PC-9 (cell line): ENCODE measurements around the gene NPTN. TPM values are rescaled to one million over a fixed set of nuclear protein-coding genes. Genes with fewer than 3 reads are reported as not detected.
"Not testable (repeated sequence)": the region's sequence is repeated elsewhere in the genome, so short reads cannot be mapped to it uniquely, and the experiment has no call there.

ENCODE experiments used
- BruUV-seq: library from RNA; stranded (reverse); fragments of 400-500 nt; replicated peaks from 2 replicates; lab custom pipeline; 2021; lab: Mats Ljungman, UMichigan
- CTCF ChIA-PET: fragments of 300-600 bp; sonication (Branson Sonifier 250); formaldehyde crosslinking; loops from one replicate; lab custom pipeline; 2022; ENCODE audit warnings: antibody characterized with exemption; lab: Charles Lee
- POLR2A ChIA-PET: fragments of 300-600 bp; sonication (Branson Sonifier 250); formaldehyde crosslinking; loops from one replicate; lab custom pipeline; 2022; ENCODE audit warnings: antibody characterized with exemption; ENCODE audit not compliant: unreplicated experiment; lab: Charles Lee
- DNase-seq, 2 experiments: peaks; one replicate each; pipeline versions ENCODE4 v3.0.0 to v3.0.0-alpha.2; 2015 to 2022; ENCODE audit warnings: mixed read lengths in 1 of 2
- H2AFZ ChIP-seq: fragments of 200-600 bp; sonication (generic); 2 replicates; pipeline ENCODE4 v1.8.1; 2017; ENCODE audit warnings: antibody characterized with exemption
- H3F3A ChIP-seq: fragments of 200-600 bp; sonication (generic); 2 replicates; pipeline ENCODE4 v1.8.1; 2017; ENCODE audit warnings: antibody characterized with exemption, mild to moderate bottlenecking, low read depth; ENCODE audit not compliant: insufficient read depth
- H3K27ac ChIP-seq: fragments of 200-600 bp; sonication (generic); 2 replicates; pipeline ENCODE4 v1.6.1; 2016; ENCODE audit warnings: mixed run types
- H3K27me3 ChIP-seq: fragments of 200-600 bp; sonication (generic); 2 replicates; pipeline ENCODE4 v1.6.1; 2016; ENCODE audit warnings: low read depth, mixed run types; ENCODE audit not compliant: insufficient read depth
- H3K36me3 ChIP-seq: fragments of 200-600 bp; sonication (generic); 2 replicates; pipeline ENCODE4 v1.6.1; 2016; ENCODE audit warnings: low read depth, mixed run types
- H3K4me1 ChIP-seq: fragments of 200-600 bp; sonication (generic); replicated peaks from 2 replicates; pipeline ENCODE4 v1.6.1; 2016; ENCODE audit warnings: mixed run types; ENCODE audit not compliant: insufficient read depth
- H3K4me2 ChIP-seq: fragments of 200-600 bp; sonication (generic); 2 replicates; pipeline ENCODE4 v1.6.1; 2017; ENCODE audit warnings: mixed run types
- H3K4me3 ChIP-seq: fragments of 200-600 bp; sonication (generic); 2 replicates; pipeline ENCODE4 v1.6.1; 2016; ENCODE audit warnings: mixed run types
- H3K79me2 ChIP-seq: fragments of 200-600 bp; sonication (generic); 2 replicates; pipeline ENCODE4 v1.6.1; 2017; ENCODE audit warnings: low read depth, mixed run types
- H3K9me2 ChIP-seq: fragments of 200-600 bp; sonication (generic); 2 replicates; pipeline ENCODE4 v1.8.1; 2017; ENCODE audit warnings: mild to moderate bottlenecking; ENCODE audit not compliant: insufficient read depth
- H3K9me3 ChIP-seq: fragments of 200-600 bp; sonication (generic); 2 replicates; pipeline ENCODE4 v1.8.1; 2016; ENCODE audit warnings: low read depth; ENCODE audit not compliant: insufficient read depth
- H4K20me1 ChIP-seq: fragments of 200-600 bp; sonication (generic); 2 replicates; pipeline ENCODE4 v1.8.1; 2017; ENCODE audit not compliant: insufficient read depth
- EZH2 ChIP-seq: fragments of 200-600 bp; sonication (generic); IDR thresholded peaks from 2 replicates; pipeline ENCODE4 v1.8.0; 2017; ENCODE audit warnings: antibody characterized with exemption, low read depth
- intact Hi-C: fragments of 100-400 bp; cut with micrococcal nuclease; formaldehyde crosslinking; loops from one replicate; pipeline ENCODE4 v1.10.0; 2022; ENCODE audit not compliant: unreplicated experiment
- total RNA-seq: library from RNA; stranded (reverse); gene quantifications from 2 replicates; pipeline ENCODE4 v1.2.3, GENCODE V29; 2021
- TF ChIP-seq, protein P1 (sequence below): fragments of 200-600 bp; sonication (generic); conservative IDR thresholded peaks from 2 replicates; pipeline ENCODE4 v1.6.1; 2017; ENCODE audit warnings: mixed run types, antibody characterized with exemption, mild to moderate bottlenecking, moderate library complexity

The NPTN gene
- total RNA-seq, 1 experiment from 2014 or later: 101 TPM

DNA sequence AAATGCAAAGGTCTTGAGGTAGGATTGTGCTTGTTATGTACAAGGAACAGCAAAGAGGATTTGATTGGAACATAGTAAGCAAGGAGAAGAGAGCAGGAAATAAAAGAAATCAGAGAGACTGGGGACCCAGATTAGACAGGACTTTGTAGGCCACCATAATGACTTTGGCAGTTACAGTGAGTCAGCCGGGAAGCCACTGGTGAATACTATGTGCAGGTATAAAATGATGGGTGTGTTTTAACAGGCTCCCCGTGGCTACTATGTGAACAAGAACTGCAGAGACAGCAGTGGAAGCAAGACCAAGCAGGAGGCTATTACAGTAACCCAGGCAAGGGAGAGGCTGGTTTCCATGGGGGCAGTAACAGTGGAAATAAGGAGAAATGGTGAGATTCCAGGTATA is 55.2 kb downstream of the NPTN start:
- no peak for DNase-seq
- no peak overlapping the region for H3K4me3 ChIP-seq
- ChIA-PET CTCF (no interaction called here), POLR2A (no interaction called here)
- H4K20me1 ChIP-seq: no peaks in the 10 kb centered on the region; the same call in 1 of the 2 replicates
- H3K27me3 ChIP-seq: no peaks in the 10 kb centered on the region
- intact Hi-C loops: no loop called here
- H3K79me2 ChIP-seq: no peaks in the 10 kb centered on the region
- H3K27ac ChIP-seq: no peak overlapping the region
- no peaks in the 10 kb centered on the region for H3K9me3 ChIP-seq
- no peaks in the 10 kb centered on the region for H3K9me2 ChIP-seq
- no TSS peak for BruUV-seq
- H3K4me2 ChIP-seq: no peak overlapping the region
- TF ChIP-seq EZH2: no peak
- TF ChIP-seq, protein P1, sequence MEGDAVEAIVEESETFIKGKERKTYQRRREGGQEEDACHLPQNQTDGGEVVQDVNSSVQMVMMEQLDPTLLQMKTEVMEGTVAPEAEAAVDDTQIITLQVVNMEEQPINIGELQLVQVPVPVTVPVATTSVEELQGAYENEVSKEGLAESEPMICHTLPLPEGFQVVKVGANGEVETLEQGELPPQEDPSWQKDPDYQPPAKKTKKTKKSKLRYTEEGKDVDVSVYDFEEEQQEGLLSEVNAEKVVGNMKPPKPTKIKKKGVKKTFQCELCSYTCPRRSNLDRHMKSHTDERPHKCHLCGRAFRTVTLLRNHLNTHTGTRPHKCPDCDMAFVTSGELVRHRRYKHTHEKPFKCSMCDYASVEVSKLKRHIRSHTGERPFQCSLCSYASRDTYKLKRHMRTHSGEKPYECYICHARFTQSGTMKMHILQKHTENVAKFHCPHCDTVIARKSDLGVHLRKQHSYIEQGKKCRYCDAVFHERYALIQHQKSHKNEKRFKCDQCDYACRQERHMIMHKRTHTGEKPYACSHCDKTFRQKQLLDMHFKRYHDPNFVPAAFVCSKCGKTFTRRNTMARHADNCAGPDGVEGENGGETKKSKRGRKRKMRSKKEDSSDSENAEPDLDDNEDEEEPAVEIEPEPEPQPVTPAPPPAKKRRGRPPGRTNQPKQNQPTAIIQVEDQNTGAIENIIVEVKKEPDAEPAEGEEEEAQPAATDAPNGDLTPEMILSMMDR: no peak
- no peaks in the 10 kb centered on the region for H3K4me1 ChIP-seq
- peaks cover 12% of the 10 kb centered on the region for H3K36me3 ChIP-seq
- no peaks in the 10 kb centered on the region for H3F3A ChIP-seq
- no peak overlapping the region for H2AFZ ChIP-seq

DNA sequence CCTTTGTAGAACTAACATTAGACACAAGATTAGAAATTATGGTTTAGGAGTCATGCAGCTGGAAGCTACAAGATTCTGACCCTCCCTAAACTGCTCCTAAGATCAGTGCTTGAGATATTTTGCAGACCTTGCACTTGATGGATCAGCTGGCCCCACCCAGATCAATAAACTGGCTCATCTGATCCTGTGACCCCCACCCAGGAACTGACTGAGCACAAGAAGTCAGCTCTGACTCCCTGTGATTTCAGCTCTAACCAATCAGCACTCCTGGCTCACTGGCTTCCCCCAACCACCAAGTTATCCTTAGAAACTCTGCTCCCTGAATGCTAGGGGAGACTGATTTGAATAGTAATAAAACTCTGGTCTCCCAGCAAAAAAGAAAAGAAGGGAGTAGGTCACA is 55.6 kb downstream of the NPTN start:
- H3K9me2 ChIP-seq, H3K79me2 ChIP-seq, H2AFZ ChIP-seq, H4K20me1 ChIP-seq, intact Hi-C loops, H3F3A ChIP-seq, CTCF ChIA-PET, H3K4me1 ChIP-seq, H3K27ac ChIP-seq, BruUV-seq, H3K9me3 ChIP-seq, H3K4me3 ChIP-seq, POLR2A ChIA-PET, H3K27me3 ChIP-seq, DNase-seq, H3K4me2 ChIP-seq: not testable (repeated sequence)
- H3K36me3 ChIP-seq: peaks cover 14% of the 10 kb centered on the region

DNA sequence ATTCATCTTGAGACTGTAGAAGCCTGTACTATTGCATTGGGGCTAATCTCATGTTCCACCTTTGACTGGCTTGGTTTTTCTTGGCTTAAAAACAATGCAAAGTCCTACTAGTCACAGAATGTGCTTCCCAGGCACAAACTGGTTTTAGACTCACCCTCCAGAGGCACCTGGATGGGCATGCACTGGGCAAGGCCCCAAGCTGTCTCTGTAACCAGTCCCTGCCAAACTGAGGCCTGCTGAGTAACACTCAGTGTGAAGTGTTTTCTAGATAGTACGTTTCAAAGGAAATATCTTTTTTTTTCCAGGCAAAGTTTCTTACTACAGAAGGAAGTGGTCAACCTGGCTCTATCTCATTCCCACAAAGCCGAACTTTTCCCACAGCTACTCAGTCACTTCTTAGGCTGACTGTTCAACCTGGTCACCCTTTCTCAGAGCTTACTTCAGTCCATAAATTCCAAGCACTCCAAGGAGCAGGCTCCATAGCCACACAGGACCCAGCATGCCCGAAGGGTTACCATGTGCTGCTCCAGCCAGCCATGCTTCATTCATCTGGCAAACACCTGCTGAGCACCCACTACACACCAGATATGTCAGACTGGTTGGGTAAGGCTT is 57.4 kb downstream of the NPTN start:
- TF ChIP-seq, protein P1: no peak
- TF ChIP-seq EZH2: no peak
- no peaks in the 10 kb centered on the region for H3K9me2 ChIP-seq
- no peaks in the 10 kb centered on the region for H3K27me3 ChIP-seq
- no peak overlapping the region for H2AFZ ChIP-seq
- H3K36me3 ChIP-seq: peaks cover 17% of the 10 kb centered on the region
- H3F3A ChIP-seq: no peaks in the 10 kb centered on the region
- no peaks in the 10 kb centered on the region for H3K4me1 ChIP-seq
- no peak for DNase-seq
- BruUV-seq: no TSS peak
- no peaks in the 10 kb centered on the region; the same call in 1 of the 2 replicates for H4K20me1 ChIP-seq
- intact Hi-C loops: no loop called here
- no peak overlapping the region for H3K4me2 ChIP-seq
- H3K27ac ChIP-seq: no peak overlapping the region
- no peak overlapping the region for H3K4me3 ChIP-seq
- H3K79me2 ChIP-seq: no peaks in the 10 kb centered on the region
- ChIA-PET POLR2A (no interaction called here), CTCF (no interaction called here)
- H3K9me3 ChIP-seq: no peaks in the 10 kb centered on the region

DNA sequence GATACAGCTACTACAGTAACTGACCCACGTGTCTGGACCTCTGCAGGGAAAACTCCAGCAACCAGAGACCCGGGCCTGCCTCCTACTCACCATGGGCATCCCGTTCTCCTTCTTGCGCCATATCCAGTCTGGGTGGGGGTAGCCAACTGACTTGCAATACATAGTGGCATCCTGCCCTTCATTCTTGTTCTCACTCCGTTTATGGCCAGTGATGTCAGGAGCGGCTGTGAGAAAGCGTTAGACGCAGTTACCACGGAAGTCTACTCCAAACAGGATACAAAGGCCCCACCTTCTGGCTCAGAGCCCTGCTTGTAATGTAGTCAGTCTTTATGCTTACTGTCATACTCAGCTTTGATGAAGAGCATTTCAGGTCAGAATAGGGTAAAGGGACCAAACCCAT is 59.6 kb downstream of the NPTN start:
- Histone ChIP-seq H3K4me3 (no peak overlapping the region), H2AFZ (no peak overlapping the region), H3F3A (no peaks in the 10 kb centered on the region), H3K9me3 (no peaks in the 10 kb centered on the region), H3K9me2 (no peaks in the 10 kb centered on the region), H3K27ac (no peak overlapping the region), H3K4me2 (no peak overlapping the region), H3K36me3 (peaks cover 31% of the 10 kb centered on the region), H3K4me1 (no peaks in the 10 kb centered on the region), H3K27me3 (no peaks in the 10 kb centered on the region), H3K79me2 (no peaks in the 10 kb centered on the region), H4K20me1 (no peaks in the 10 kb centered on the region; the same call in 1 of the 2 replicates)
- POLR2A ChIA-PET: no interaction called here
- no peak for DNase-seq
- TF ChIP-seq, protein P1: no peak
- TF ChIP-seq EZH2: no peak
- CTCF ChIA-PET: no interaction called here
- no TSS peak for BruUV-seq
- intact Hi-C loops: no loop called here
